Endothelial cell (in vitro differentiated cells): Measurements from ENCODE around the gene GALNT14. TPM values are rescaled to one million over a fixed set of nuclear protein-coding genes. Genes with fewer than 3 reads are reported as not detected.

Source experiments
- DNase-seq: peaks from one replicate; pipeline ENCODE4 v3.0.0; 2021; ENCODE audit warnings: low spot score
- H3K27ac Mint-ChIP-seq: one replicate; pipeline ENCODE4 v1.8.0; 2021; ENCODE audit warnings: mixed read lengths, inconsistent platforms; ENCODE audit not compliant: unreplicated experiment
- H3K27me3 Mint-ChIP-seq: one replicate; pipeline ENCODE4 v1.8.0; 2021; ENCODE audit warnings: mild to moderate bottlenecking, moderate library complexity, mixed read lengths, inconsistent platforms; ENCODE audit not compliant: unreplicated experiment
- H3K36me3 Mint-ChIP-seq: one replicate; pipeline ENCODE4 v1.8.0; 2021; ENCODE audit warnings: mild to moderate bottlenecking, low read depth, mixed read lengths, inconsistent platforms; ENCODE audit not compliant: unreplicated experiment
- H3K4me1 Mint-ChIP-seq: one replicate; pipeline ENCODE4 v1.8.0; 2021; ENCODE audit warnings: mild to moderate bottlenecking, mixed read lengths, inconsistent platforms; ENCODE audit not compliant: unreplicated experiment
- H3K4me3 Mint-ChIP-seq: one replicate; pipeline ENCODE4 v1.8.0; 2021; ENCODE audit warnings: mild to moderate bottlenecking, mixed read lengths, inconsistent platforms; ENCODE audit not compliant: unreplicated experiment
- H3K9me3 Mint-ChIP-seq: one replicate; pipeline ENCODE4 v1.8.0; 2021; ENCODE audit warnings: mixed read lengths, inconsistent platforms; ENCODE audit not compliant: unreplicated experiment
- total RNA-seq: library from RNA; stranded (reverse); fragmentation: NEBNext Ultra II Directional; extraction: Animal tissue kit (Norgen Biotek cat#: 25700); gene quantifications from one replicate; pipeline ENCODE4 v1.2.1, GENCODE V29; 2021; ENCODE audit not compliant: unreplicated experiment
- TF ChIP-seq, protein P1 (sequence below): fragments of 200-600 bp; sonication (generic); IDR thresholded peaks from one replicate; pipeline ENCODE4 v1.5.0; 2021; ENCODE audit warnings: antibody characterized with exemption; ENCODE audit not compliant: unreplicated experiment

The GALNT14 gene
- total RNA-seq, 1 donor from 2014 or later = 16.8 TPM

GRCh38 chr2:31088504-31089195, 49.6 kb downstream of the GALNT14 start:
- Mint-ChIP-seq H3K36me3 (no peaks in the 10 kb centered on the region), H3K4me1 (no peaks in the 10 kb centered on the region), H3K9me3 (no peaks in the 10 kb centered on the region), H3K27me3 (peaks cover 2% of the 10 kb centered on the region), H3K27ac (no peak overlapping the region), H3K4me3 (no peak overlapping the region)
- DNase-seq = no peak
- TF ChIP-seq, protein P1, sequence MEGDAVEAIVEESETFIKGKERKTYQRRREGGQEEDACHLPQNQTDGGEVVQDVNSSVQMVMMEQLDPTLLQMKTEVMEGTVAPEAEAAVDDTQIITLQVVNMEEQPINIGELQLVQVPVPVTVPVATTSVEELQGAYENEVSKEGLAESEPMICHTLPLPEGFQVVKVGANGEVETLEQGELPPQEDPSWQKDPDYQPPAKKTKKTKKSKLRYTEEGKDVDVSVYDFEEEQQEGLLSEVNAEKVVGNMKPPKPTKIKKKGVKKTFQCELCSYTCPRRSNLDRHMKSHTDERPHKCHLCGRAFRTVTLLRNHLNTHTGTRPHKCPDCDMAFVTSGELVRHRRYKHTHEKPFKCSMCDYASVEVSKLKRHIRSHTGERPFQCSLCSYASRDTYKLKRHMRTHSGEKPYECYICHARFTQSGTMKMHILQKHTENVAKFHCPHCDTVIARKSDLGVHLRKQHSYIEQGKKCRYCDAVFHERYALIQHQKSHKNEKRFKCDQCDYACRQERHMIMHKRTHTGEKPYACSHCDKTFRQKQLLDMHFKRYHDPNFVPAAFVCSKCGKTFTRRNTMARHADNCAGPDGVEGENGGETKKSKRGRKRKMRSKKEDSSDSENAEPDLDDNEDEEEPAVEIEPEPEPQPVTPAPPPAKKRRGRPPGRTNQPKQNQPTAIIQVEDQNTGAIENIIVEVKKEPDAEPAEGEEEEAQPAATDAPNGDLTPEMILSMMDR = no peak

DNA sequence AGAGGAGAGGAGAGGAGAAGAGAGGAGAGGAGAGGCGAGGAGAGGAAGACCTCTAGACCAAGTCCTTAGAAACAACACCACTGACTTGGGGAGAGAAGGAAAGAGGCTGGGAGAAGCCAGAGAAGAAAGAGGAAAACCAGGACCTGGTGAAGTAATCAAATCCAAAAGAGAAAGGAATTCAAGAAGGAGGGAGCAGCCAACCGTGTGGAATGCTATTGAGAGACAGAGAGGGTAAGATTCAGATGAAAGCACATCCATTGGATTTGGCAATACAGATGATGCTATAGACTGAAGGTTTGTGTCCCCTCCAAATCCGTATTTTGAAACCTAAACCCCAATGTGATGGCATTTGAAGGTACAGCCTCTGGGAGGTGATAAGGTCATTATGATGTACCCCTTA, 50.7 kb downstream of the GALNT14 start:
- H3K27me3 Mint-ChIP-seq = peaks cover 2% of the 10 kb centered on the region
- no peak for DNase-seq
- no peak overlapping the region for H3K4me3 Mint-ChIP-seq
- TF ChIP-seq, protein P1 = no peak
- no peaks in the 10 kb centered on the region for H3K36me3 Mint-ChIP-seq
- no peak overlapping the region for H3K27ac Mint-ChIP-seq
- H3K9me3 Mint-ChIP-seq = no peaks in the 10 kb centered on the region
- H3K4me1 Mint-ChIP-seq = no peaks in the 10 kb centered on the region

DNA sequence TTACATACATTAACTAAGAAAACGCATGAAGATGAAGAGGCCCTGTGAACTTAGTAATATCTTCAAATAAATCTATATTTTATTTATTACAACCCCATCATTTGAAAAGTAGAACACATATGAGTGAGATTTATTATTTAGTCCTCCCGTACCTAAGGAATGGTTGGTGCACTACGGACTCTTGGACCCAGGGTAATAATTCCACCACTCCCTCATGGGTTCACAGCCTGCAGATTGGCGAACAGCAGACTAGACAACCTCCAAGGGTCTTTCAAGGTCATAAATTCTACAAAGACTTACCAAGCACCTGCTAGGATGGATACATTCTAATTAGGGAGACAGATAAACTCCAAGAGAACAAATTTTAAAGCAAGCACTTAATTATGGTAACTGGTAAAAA, 51.6 kb downstream of the GALNT14 start:
- Mint-ChIP-seq H3K27ac (no peak overlapping the region), H3K36me3 (no peaks in the 10 kb centered on the region), H3K4me3 (no peak overlapping the region), H3K4me1 (no peaks in the 10 kb centered on the region), H3K9me3 (no peaks in the 10 kb centered on the region), H3K27me3 (peaks cover 3% of the 10 kb centered on the region)
- TF ChIP-seq, protein P1 = no peak
- no peak for DNase-seq

- TF ChIP-seq, protein P1 = no peak
- H3K27ac Mint-ChIP-seq = no peak overlapping the region
- H3K27me3 Mint-ChIP-seq = peaks cover 6% of the 10 kb centered on the region
- H3K9me3 Mint-ChIP-seq = no peaks in the 10 kb centered on the region
- DNase-seq = no peak
- H3K4me3 Mint-ChIP-seq = no peak overlapping the region
- no peaks in the 10 kb centered on the region for H3K4me1 Mint-ChIP-seq
- H3K36me3 Mint-ChIP-seq = no peaks in the 10 kb centered on the region
These were observed 54.8 kb downstream of the GALNT14 start for GRCh38 chr2:31083234-31083993.

GRCh38 chr2:31082002-31082401, 56.2 kb downstream of the GALNT14 start:
- no peak for DNase-seq
- H3K27ac Mint-ChIP-seq = no peak overlapping the region
- no peak overlapping the region for H3K4me3 Mint-ChIP-seq
- no peaks in the 10 kb centered on the region for H3K4me1 Mint-ChIP-seq
- H3K9me3 Mint-ChIP-seq = no peaks in the 10 kb centered on the region
- H3K27me3 Mint-ChIP-seq = peaks cover 8% of the 10 kb centered on the region
- TF ChIP-seq, protein P1 = no peak
- H3K36me3 Mint-ChIP-seq = no peaks in the 10 kb centered on the region
